Stimulated activated CD8-positive, alpha-beta memory T cell treated with anti-CD3 and anti-CD28 coated beads, Interleukin-4, amount 100 ng/mL, for 48 hours (primary cell): Measurements from ENCODE around the gene CSTA.
"Not testable (repeated sequence)": the region's sequence is repeated elsewhere in the genome, so short reads cannot be mapped to it uniquely, and the experiment has no call there.

ENCODE experiments used
- DNase-seq: peaks from one replicate; pipeline ENCODE4 v3.0.0-alpha.2; 2020

The CSTA gene

DNA sequence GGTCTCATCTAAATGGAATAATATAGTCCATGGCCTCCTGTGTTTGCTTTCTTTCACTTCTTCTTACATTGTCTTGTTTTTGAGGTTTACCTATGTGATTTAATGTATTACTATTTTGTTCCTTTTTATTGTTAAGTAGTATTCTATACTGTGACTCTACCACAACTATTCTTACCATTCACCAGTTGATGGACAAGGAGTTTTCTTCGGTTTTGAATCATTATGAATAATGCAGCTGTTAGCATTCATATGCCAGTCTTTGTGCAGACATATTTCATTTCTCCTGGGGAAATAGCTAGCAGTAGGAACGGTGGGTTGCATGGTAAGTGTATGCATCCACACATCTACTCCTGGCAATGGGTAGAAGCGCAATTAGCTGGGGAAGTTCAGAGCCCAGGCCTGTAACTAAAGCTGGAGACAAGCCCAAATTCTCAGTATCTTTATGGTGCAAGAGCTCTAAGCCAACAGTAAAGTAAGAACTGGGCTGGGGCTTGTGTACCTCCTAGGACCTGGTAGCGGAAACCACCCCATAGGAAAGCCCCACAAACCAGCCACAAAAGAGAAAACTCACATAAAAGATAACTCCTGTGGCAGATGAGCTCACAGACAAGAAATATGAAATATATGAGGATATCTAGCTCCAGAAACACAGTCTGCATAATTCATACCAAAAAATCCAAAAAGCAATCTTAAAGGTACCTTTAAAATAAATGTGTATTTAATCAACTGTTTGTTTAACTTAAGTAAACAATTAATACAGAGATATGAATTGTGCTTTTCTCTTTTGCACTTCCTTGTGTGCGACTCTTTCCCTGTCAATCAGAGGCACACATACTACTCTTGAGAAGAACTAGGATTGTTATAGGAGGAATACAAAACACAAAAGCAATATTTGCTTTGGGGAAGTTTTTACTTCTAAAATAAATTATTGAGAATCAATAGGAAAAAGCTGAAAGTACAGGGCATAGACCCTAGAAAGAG lies 2.7 kb upstream of the CSTA start:
- DNase-seq = peak; percentile 32

DNA sequence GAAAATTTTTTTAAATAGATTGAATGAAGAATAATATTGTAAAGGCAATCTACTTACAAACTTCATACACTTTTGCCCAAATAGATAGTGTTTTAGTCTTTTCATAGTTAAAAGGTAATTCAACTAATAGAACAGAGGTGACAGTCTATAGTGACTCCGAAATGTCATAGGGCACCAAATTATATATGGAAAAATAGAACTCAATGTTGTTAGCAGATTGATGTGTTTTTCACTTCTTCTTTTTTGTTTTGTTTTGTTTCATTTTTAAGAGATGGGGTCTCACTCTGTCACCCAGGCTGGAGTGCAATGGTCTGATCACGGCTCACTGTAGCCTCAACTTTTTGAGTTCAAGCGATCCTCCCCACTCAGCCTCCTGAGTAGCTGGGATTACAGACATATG lies 721 bp downstream of the CSTA start:
- no peak for DNase-seq

DNA sequence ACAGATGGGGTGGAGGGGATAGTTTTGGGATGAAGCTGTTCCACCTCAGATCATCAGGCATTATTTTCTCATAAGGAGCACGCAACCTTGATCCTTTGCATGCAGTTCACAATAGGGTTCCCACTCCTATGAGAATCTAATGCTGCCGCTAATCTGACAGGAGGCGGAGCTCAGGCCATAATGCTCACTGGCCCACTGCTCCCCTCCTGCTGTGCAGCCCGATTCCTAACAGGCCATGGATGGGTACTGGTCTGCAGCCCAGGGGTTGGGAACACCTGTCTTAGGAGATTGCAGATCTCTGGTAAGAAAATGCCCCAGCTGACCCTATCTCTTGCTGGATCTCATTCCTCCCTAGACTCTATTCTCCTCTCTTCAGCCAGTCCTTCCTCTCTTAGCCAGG lies 6.8 kb downstream of the CSTA start:
- DNase-seq = no peak

GRCh38 chr3:122332551-122332950 lies 7.5 kb downstream of the CSTA start:
- no peak for DNase-seq

GRCh38 chr3:122342803-122343202 lies 17.8 kb downstream of the CSTA start:
- no peak for DNase-seq

GRCh38 chr3:122343654-122344053 lies 18.6 kb downstream of the CSTA start:
- no peak for DNase-seq

DNA sequence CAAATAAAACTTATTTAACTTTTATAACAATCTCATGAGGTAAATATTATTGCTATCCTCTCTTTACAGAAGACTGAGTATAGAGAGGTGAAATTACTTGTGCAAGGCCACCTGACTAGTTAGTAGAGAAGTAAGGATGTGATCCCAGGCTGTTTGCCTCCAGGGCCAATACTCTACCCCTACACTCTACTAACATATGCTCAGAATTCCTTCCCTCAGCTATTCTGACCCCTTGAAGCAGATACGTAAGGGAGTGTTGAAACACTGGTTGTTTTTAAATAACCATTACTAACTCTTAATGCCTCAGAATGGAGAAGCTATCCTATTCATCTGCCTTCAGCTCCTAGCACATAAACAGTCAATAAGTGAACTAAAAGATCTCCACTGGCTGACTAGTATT lies 24.1 kb downstream of the CSTA start:
- no peak for DNase-seq

GRCh38 chr3:122350814-122351418 lies 25.9 kb downstream of the CSTA start:
- no peak for DNase-seq

GRCh38 chr3:122351612-122352011 lies 26.6 kb downstream of the CSTA start:
- no peak for DNase-seq

DNA sequence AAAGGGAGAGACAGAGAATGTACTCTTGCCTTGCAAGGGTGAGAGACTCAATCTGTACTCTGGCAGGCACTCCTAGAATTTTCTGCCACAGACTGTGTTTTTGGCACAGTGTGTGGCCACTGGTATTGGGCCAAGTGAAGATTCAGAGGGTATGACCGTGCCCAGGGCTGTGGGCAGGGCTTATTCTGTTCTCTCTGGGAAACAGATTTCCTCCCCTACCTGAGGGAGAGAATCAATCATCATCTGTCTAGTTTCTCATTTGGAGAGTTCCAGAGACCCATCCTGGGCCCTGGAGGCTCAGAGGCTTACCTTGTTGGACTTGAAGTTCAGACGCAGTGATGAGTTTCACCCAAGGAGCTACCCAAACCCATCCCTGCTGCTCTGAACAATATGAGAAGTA lies 28.2 kb downstream of the CSTA start:
- no peak for DNase-seq

DNA sequence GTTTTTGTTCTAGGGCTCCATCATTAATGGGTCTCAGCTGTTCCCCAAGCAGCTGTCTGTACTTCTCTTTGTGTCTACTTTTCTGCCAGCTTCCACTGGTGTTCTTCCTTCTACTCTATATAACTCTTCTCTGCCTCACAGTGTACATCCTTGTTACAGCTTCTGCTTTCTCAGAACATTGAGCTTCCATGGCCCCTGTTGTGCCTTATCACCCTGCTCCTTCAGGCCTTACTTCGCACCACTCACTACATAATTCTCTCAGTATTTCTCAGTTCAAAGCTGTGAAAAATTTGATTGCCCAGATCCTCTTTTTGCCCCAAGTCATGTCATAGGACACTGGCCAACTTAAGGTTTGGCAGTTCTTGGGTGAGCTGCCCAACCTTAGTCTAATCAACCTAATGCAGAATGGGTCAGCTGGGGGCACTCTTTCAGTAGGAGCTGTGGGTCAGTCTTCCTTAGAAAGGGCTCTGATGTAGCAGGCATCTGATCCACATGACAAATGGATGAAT lies 28.9 kb downstream of the CSTA start:
- DNase-seq = no peak

GRCh38 chr3:122355612-122356011 lies 30.6 kb downstream of the CSTA start:
- no peak for DNase-seq

GRCh38 chr3:122356402-122356801 lies 31.4 kb downstream of the CSTA start:
- DNase-seq = no peak

GRCh38 chr3:122357828-122358702 lies 33.0 kb downstream of the CSTA start:
- DNase-seq = no peak

DNA sequence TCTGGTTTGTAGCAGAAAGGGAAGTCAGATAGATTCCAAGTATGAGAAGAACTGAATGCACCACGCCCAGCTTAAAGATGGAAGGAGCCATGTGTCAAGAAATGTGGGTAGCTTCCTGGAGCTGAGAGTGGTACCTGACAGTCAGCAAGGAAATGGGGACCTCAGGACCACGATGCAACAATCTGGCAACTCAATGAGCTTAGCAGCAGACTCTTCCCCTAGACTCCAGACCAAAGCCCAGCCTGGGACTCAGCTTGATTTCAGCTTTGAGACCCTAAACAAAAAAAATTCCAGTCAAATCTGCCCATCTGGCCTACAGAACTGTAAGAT lies 33.6 kb downstream of the CSTA start:
- no peak for DNase-seq

GRCh38 chr3:122362026-122362425 lies 37.0 kb downstream of the CSTA start:
- no peak for DNase-seq

GRCh38 chr3:122364490-122364889 lies 39.4 kb downstream of the CSTA start:
- no peak for DNase-seq

DNA sequence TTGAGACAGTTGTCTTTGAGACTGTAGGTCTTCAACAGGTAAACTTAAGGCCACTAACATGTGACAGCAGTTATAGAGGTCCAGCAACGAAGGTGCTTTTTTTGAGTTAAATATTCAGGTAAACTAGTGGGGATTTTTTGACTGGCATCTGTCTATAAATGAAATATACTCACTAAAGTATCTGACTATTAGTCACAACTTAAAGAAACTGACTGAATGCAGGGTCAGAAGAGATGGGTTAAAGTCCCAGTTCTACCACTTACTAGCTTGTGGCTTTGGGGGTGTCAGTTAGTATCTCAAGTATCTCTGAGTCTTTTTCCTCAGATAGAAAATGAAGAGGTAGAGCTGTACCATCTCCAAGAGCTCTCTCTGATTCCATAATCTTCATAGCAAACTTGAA lies 40.0 kb downstream of the CSTA start:
- no peak for DNase-seq

DNA sequence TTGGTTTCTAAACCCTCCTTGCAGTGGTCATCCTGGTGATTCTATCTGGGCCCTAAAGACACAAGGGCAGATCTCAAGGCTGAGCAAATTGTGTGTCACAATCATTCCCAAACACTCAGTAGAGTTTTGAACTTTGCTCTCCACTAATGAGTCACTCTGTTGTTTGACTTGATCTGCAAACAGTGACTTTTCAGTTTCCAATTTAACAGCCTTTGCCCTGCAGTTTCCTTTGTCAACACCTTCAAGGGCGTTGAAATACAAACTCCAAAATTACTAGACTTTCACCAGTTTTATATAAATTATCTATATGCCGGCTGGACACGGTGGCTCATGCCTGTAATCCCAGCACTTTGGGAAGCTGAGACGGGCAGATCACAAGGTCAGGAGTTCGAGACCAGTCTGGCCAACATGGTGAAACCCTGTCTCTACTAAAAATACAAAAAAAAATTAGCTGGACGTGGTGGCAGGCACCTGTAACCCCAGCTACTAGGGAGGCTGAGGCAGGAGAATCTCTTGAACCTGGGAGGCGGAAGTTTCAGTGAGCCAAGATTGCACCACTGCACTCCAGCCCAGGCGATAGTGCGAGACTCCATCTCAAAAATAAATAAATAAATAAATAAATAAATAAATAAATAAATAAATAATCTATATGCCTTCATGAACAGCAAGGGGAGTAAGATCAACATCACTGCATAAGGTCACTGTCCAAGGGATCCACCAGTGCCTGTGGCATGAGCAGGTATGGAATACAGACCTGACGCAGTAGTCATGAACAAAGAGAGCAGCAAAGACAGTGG lies 40.7 kb downstream of the CSTA start:
- not testable (repeated sequence) for DNase-seq

- DNase-seq = no peak
These were observed 41.3 kb downstream of the CSTA start for GRCh38 chr3:122366379-122366749.

- DNase-seq = no peak
These were observed 49.0 kb downstream of the CSTA start for GRCh38 chr3:122374034-122374433.

- no peak for DNase-seq
These were observed 52.9 kb downstream of the CSTA start for GRCh38 chr3:122377975-122378374.
